Coronary artery (tissue), 2 donors: Measurements from ENCODE around the gene LEMD1.
"Not testable (repeated sequence)": the region's sequence is repeated elsewhere in the genome, so short reads cannot be mapped to it uniquely, and the experiment has no call there.

Source experiments
- DNase-seq: peaks from one replicate; pipeline ENCODE4 v3.0.0-alpha.2; 2017; ENCODE audit warnings: low spot score
- H3K27ac ChIP-seq, 2 donors: fragments of 200-600 bp; sonication (generic); one replicate each; pipeline ENCODE4 v1.5.1; 2016 to 2019
- H3K4me3 ChIP-seq: fragments of 200-600 bp; sonication (generic); 2 replicates; pipeline ENCODE4 v1.5.1; 2016; ENCODE audit warnings: mild to moderate bottlenecking, moderate library complexity
- CTCF ChIP-seq: fragments of 200-600 bp; sonication (generic); IDR thresholded peaks from one replicate; pipeline ENCODE4 v1.5.1; 2019; ENCODE audit warnings: antibody characterized with exemption

LEMD1 gene

GRCh38 chr1:205371871-205372660, 49.8 kb downstream of the LEMD1 start:
- DNase-seq = no peak
- Histone ChIP-seq H3K27ac (no peak overlapping the region), H3K4me3 (no peak overlapping the region)
- no peak for TF ChIP-seq CTCF

GRCh38 chr1:205370780-205371179, 51.1 kb downstream of the LEMD1 start:
- DNase-seq = no peak
- no peak overlapping the region for H3K4me3 ChIP-seq
- H3K27ac ChIP-seq = no peak overlapping the region
- TF ChIP-seq CTCF = no peak

GRCh38 chr1:205369701-205370123, 52.1 kb downstream of the LEMD1 start:
- Histone ChIP-seq H3K27ac (no peak overlapping the region), H3K4me3 (no peak overlapping the region)
- no peak for TF ChIP-seq CTCF
- DNase-seq = no peak

- Histone ChIP-seq H3K27ac (no peak overlapping the region), H3K4me3 (no peak overlapping the region)
- no peak for TF ChIP-seq CTCF
- no peak for DNase-seq
Observed at GRCh38 chr1:205368478-205368877, 53.4 kb downstream of the LEMD1 start.

- TF ChIP-seq CTCF = no peak
- H3K27ac ChIP-seq = no peak overlapping the region
- DNase-seq = peak; percentile 40
- no peak overlapping the region for H3K4me3 ChIP-seq
Observed at GRCh38 chr1:205365945-205366463, 55.9 kb downstream of the LEMD1 start.

GRCh38 chr1:205365086-205365485, 56.8 kb downstream of the LEMD1 start:
- DNase-seq, H3K4me3 ChIP-seq, H3K27ac ChIP-seq: not testable (repeated sequence)

GRCh38 chr1:205360891-205361290, 61.0 kb downstream of the LEMD1 start:
- no peak for DNase-seq
- H3K4me3 ChIP-seq = no peak overlapping the region
- H3K27ac ChIP-seq = no peak overlapping the region
- no peak for TF ChIP-seq CTCF
